ENCODE data around the gene CNTN1. TPM values are rescaled to one million over a fixed set of nuclear protein-coding genes. Genes with fewer than 3 reads are reported as not detected.

The CNTN1 gene
- total and polyA plus RNA-seq, 2 of the 8 experiments (the other 6 are each of a cell fraction or from before 2014, with no cell fraction given): 7.2 to 21.8 TPM

GRCh38 chr12:40945772-40946171 is 253.5 kb downstream of the CNTN1 start:
- Histone ChIP-seq H3K4ac (replicated peaks; ENCODE audit: insufficient read length, low read depth, low read length) (no peak overlapping the region), H2AFZ (ENCODE audit: low read length) (no peak overlapping the region), H4K5ac (ENCODE audit: insufficient read length, low read depth, low read length) (no peak overlapping the region), H2BK120ac (replicated peaks; ENCODE audit: low read depth, low read length) (no peak overlapping the region), H3K4me3 (ENCODE audit: extremely low read depth in 1 of 4, insufficient read depth in 2 of 4, low read depth in 3 of 4, low read length in 4 of 4) (no peak overlapping the region), H3K23ac (ENCODE audit: insufficient read length) (no peak overlapping the region), H2BK20ac (ENCODE audit: low read length) (no peak overlapping the region), H3K79me2 (ENCODE audit: control insufficient read depth in 1 of 2, insufficient read depth in 2 of 2, low read length in 2 of 2) (no peaks in the 10 kb centered on the region), H3K27ac (ENCODE audit: low read depth, low read length) (no peak overlapping the region), H3K4me1 (replicated peaks in 1 of 4; ENCODE audit: control insufficient read depth in 3 of 4, insufficient read depth in 4 of 4, low read length in 3 of 4) (no peaks in the 10 kb centered on the region), H2BK15ac (ENCODE audit: low read length) (no peak overlapping the region), H3K4me2 (ENCODE audit: insufficient read depth in 1 of 2, low read depth in 2 of 2, low read length in 2 of 2) (no peak overlapping the region), H3K9ac (replicated peaks in 1 of 4; ENCODE audit: extremely low read depth in 1 of 4, low read depth in 3 of 4, low read length in 3 of 4) (no peak overlapping the region), H3K14ac (ENCODE audit: insufficient read length) (no peak overlapping the region), H4K8ac (ENCODE audit: extremely low read depth, insufficient read depth, low read length) (no peak overlapping the region), H4K20me1 (replicated peaks in 1 of 2; ENCODE audit: control insufficient read depth in 1 of 2, insufficient read depth in 2 of 2, low read length in 2 of 2) (no peaks in the 10 kb centered on the region), H3K56ac (replicated peaks; ENCODE audit: insufficient read length, low read depth, low read length) (no peak overlapping the region), H4K91ac (replicated peaks; ENCODE audit: insufficient read length, low read length) (no peak overlapping the region), H3K27me3 (replicated peaks in 1 of 4; ENCODE audit: control insufficient read depth in 3 of 4, extremely low read depth in 1 of 4, insufficient read depth in 3 of 4, low read length in 3 of 4) (no peaks in the 10 kb centered on the region), H2BK12ac (ENCODE audit: low read depth, low read length) (no peak overlapping the region), H3K36me3 (ENCODE audit: control insufficient read depth in 2 of 4, insufficient read depth in 4 of 4, low read length in 3 of 4) (no peaks in the 10 kb centered on the region), H3K79me1 (ENCODE audit: low read depth, low read length) (no peaks in the 10 kb centered on the region), H2AK5ac (ENCODE audit: low read depth, low read length) (no peak overlapping the region), H3K18ac (ENCODE audit: extremely low read depth, low read length) (no peak overlapping the region), H3K23me2 (ENCODE audit: low read depth, low read length) (no peaks in the 10 kb centered on the region), H3K9me3 (ENCODE audit: insufficient read depth in 2 of 2, low read depth in 1 of 2, low read length in 1 of 2) (no peaks in the 10 kb centered on the region), H2BK5ac (ENCODE audit: low read depth, low read length) (no peak overlapping the region)
- FAIRE-seq (no peak), DNase-seq (ENCODE audit: low read depth in 1 of 2, low spot score in 2 of 2) (no peak)
- WGBS, 2 experiments (ENCODE audit: extremely low coverage in 1 of 2, insufficient coverage in 1 of 2, insufficient read length in 1 of 2, insufficient replicate concordance in 2 of 2, low coverage in 1 of 2, low lambda C conversion rate in 2 of 2, missing lambda C conversion rate in 1 of 2): 92% methylated on average over 2 of the region's 2 CpGs; no CpG with 5 or more reads in 1 of the 2 experiments
- TF ChIP-seq SIX5 (IDR thresholded peaks at IDR 0.05; ENCODE audit: low read depth, low read length) (no peak), EZH2 (IDR thresholded peaks at IDR 0.05; ENCODE audit: low read depth, low read length, severe bottlenecking) (no peak), NANOG (IDR thresholded peaks at IDR 0.05; ENCODE audit: insufficient read depth, low read depth, low read length, poor library complexity, severe bottlenecking) (no peak), JUN (IDR thresholded peaks at IDR 0.05; ENCODE audit: low read depth, low read length) (no peak), YY1 (IDR thresholded peaks at IDR 0.05; ENCODE audit: low read depth, low read length) (no peak), BCL11A (IDR thresholded peaks at IDR 0.05; ENCODE audit: low read depth in 2 of 2, low read length in 2 of 2) (no peak), TBP (IDR thresholded peaks at IDR 0.05; ENCODE audit: low read depth, low read length) (no peak), EP300 (IDR thresholded peaks at IDR 0.05; ENCODE audit: borderline replicate concordance in 1 of 2, low read depth in 2 of 2, low read length in 2 of 2) (no peak), RBBP5 (IDR thresholded peaks at IDR 0.05; ENCODE audit: borderline replicate concordance, low read depth, low read length) (no peak), NRF1 (IDR thresholded peaks at IDR 0.05; ENCODE audit: low read depth, low read length) (no peak), POLR2A (IDR thresholded peaks at IDR 0.05; ENCODE audit: control extremely low read depth in 1 of 2, low read depth in 2 of 2, low read length in 2 of 2) (no peak), BACH1 (IDR thresholded peaks at IDR 0.05; ENCODE audit: low read length) (no peak), SP4 (IDR thresholded peaks at IDR 0.05; ENCODE audit: low read length) (no peak)
- POLR2A ChIA-PET (ENCODE audit: partially characterized antibody): no interaction called here
- CTCF ChIA-PET (ENCODE audit: partially characterized antibody): interaction anchor here (1.2 to 1.9 kb wide), 6 partner anchors 8 to 329 kb away, joined by 3 to 6 read pairs (median 4); no protein-coding TSS in a partner anchor

All from H1 (cell line).